ENCODE data around the gene ZNF839.

- no peak for TF ChIP-seq CTCF (IDR thresholded peaks at IDR 0.05; ENCODE audit: low read length)
- TF ChIP-seq EZH2phosphoT487 (IDR thresholded peaks at IDR 0.05; ENCODE audit: low read length), result no peak
- no peak for TF ChIP-seq EZH2 (optimal IDR thresholded peaks at IDR 0.05; ENCODE audit: low read depth, low read length)
Measured at GRCh38 chr14:102370305-102370809, 50.8 kb downstream of the ZNF839 start.
